HG03039 (cell line): Measurements from ENCODE around the gene SLC1A3.
"Not testable (repeated sequence)": the region's sequence is repeated elsewhere in the genome, so short reads cannot be mapped to it uniquely, and the experiment has no call there.

Source experiments
- ATAC-seq: cut with Tn5 transposase; IDR thresholded peaks from one replicate; pipeline ENCODE4 v1.9.1; 2021; ENCODE audit warnings: mild to moderate bottlenecking, moderate library complexity; ENCODE audit not compliant: unreplicated experiment

SLC1A3 gene

DNA sequence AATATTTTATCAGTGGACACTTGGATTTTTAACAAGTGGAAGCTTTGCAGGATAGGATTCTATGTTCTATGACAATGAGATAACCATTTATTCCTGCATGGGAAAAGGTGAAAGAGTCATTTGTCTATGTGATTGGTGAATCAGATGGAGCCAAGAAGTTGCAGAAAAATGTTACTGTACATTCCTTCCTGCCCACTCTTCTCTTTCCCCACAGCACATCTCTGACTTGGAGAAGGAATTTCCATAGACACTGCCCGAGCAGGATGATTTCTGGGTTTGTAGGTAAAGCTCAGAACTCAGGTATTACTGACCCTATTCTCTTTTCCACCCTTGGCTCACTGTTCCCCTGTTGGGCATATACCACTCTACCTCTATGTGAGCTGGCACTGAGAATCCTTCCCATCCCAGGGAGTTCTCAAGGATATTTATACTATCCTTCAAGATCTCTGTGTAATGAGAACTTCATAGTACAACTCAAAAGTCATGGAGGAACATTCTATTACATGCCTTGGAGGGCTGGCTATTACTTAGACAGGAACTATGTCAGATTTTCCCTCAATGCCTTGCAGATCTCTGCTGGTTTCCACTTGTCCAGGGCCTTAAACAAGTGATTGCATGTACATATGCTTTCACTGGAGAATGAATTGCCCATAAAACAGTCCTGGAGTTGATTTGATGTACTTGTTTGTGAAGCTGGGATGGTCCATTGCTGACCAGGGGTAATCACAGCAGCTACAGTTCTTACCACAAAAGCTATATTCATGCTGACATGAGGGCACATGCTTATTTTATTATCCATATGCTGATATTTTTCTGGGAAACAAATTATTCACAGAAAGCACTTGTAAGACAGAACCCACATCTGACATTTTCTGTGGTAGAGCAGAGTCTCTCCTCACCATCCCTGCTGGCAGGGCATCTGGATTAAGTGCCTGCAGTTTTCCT, 24.1 kb downstream of the SLC1A3 start:
- ATAC-seq = no peak

GRCh38 chr5:36631154-36631553, 24.7 kb downstream of the SLC1A3 start:
- no peak for ATAC-seq

DNA sequence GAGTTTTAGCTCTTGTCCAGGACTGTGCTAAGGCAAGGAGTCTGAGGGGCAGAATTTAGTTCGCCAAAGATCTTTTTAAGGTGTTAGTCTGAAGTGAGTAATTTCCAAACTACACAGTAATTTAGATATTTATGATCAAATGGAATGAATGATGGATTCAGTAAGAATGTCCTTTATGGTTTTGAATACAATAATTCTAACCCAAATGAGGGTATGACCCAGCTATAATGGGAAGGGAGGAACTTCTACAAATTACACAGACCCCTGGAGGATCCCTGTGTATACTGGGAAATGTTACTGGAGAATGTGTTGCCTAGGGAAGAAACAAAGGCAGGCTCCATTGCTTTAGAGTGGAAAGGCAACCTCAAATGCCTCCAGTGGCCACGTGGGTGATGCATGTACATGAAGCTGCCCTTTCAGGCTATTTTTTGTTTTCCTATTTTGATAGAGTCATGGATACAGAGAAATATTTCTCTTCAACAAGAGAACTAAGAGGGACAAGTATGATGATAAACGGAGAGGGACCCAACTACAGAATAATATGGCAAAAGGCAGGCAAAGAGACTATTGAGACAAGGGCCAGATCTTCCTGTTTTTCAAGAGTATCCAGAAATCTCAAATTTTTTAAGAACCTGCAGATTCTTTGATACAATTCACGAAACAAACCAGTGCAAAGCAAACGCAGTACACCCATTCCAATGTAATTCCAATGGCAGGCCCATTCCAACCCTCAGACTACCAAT, 25.4 kb downstream of the SLC1A3 start:
- no peak for ATAC-seq

DNA sequence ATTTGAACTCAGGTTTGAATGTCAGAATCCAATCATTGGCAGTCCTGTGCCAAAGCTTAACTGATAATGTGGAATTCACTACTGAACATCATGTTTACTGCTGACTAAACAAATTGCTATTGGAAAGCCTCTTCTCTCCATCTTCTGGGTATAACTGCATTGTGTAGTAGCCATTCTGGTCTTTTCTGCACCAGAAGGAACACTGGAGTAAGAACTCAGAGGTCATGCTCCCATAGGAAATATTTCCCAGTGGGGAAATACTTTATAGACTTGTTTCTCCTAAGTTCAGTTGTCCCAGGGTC, 25.9 kb downstream of the SLC1A3 start:
- ATAC-seq = no peak

GRCh38 chr5:36635721-36636390, 29.4 kb downstream of the SLC1A3 start:
- ATAC-seq = no peak

DNA sequence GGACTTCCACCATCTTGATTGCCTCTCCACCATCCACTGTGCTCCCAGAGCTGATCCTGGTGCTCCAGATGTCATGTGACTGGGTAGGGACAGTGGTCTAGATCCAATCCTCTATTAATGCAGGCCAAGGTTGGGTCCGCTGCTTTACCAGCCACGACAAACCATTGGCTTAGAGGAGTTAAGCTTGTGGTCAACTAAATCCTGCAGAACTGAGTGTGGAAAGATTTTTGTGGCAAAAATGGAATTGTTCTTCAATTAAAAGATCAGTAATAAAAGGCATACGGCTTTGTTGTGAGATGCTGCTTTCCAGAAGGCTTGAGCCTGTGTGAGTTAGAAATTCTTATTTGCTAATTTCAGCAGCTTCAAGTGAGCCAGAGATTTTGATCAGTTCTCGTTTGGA, 30.7 kb downstream of the SLC1A3 start:
- ATAC-seq = no peak

DNA sequence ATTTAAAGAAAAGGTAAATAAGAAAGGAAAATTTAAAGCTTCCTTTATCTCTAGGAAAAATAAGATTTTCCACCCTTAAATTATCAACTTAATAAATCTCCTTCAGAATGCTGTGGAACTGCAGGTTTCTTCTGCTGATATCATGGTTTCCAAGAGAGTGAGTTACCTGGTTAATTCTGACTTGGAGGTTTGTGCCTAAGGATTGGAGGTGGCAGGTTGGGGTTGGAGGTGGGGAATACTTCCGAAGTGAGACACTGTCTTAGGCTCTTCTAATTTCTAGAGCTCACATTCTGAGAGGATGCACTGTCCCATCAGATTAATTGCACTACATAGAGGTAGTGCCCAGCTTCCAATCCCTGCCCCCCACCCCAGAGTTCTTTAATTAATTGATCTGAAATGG, 31.1 kb downstream of the SLC1A3 start:
- no peak for ATAC-seq

DNA sequence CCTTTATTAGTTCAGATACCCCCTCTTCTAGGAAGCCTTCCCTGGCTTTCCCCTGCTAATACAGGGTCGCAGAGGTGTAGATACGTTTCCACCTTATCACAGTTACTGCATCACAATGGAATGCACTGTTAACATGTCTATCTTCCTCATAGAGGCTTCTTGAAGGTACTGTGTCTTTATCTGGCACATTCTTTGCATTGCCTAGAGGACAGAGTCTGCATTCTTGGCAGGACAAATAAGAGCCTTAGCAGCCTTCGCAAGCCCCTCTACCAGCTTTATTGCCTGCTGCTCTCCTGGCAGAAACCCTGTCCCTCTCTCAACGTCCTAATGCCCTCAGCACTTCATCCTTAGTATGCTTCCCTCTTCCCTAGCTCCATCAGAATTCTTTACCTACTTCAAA, 31.6 kb downstream of the SLC1A3 start:
- ATAC-seq = no peak

- no peak for ATAC-seq
Measured at GRCh38 chr5:36640949-36641348, 34.5 kb downstream of the SLC1A3 start.

DNA sequence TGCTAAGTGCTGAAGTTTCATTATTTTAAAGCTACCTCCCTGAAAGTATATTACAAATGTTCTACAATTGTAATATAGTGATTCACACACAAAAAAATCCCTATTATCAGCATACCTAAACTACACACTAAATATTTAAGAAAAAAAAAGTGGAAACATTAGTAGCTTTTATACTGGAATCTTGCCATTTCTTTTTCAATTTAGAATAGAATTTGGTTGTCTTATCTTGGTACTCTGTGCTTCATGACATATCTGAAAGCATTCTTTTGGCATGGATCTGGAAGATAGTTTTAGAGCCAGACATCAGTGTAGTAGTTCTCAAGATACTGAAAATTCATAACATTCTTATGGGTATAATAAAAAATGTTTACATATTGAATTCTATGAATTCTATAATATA, 35.0 kb downstream of the SLC1A3 start:
- ATAC-seq = no peak

GRCh38 chr5:36642089-36642488, 35.7 kb downstream of the SLC1A3 start:
- ATAC-seq = no peak

DNA sequence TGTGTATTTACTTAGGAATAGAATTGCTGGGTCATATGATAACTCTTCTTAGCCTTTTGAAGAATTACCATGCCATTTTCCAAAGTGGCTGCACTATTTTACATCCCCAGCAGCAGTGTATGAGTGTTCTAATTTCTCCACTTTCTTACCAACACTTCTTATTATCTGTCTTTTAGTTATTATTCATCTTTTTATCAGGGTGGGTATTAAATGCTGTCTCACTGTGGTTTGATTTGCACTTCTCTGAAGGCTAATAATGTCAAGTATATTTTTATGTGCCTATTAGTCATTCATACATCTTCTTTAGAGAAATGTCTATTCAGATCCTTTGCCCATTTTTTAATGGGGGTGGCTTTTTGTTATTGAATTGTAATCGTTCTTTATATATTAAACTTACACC, 36.8 kb downstream of the SLC1A3 start:
- no peak for ATAC-seq

DNA sequence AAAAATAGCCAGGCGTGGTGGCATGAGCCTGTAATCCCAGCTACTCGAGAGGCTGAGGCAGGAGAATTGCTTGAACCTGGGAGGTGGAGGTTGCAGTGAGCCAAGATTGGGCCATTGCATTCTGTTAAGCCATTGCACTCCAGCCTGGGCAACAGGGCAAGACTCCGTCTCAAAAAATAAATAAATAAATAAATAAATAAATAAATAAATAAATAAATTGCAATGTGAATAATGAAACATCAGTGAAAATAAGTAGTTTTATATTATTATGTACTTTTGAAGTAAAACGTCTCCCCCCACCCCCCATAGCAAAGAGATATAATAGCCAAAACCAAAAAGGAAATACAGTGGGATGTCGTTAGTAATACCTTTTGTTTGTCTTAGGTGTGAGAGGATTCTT, 37.4 kb downstream of the SLC1A3 start:
- not testable (repeated sequence) for ATAC-seq

GRCh38 chr5:36644727-36645126, 38.3 kb downstream of the SLC1A3 start:
- ATAC-seq = no peak

- ATAC-seq = no peak
Measured at GRCh38 chr5:36646100-36646499, 39.7 kb downstream of the SLC1A3 start.

DNA sequence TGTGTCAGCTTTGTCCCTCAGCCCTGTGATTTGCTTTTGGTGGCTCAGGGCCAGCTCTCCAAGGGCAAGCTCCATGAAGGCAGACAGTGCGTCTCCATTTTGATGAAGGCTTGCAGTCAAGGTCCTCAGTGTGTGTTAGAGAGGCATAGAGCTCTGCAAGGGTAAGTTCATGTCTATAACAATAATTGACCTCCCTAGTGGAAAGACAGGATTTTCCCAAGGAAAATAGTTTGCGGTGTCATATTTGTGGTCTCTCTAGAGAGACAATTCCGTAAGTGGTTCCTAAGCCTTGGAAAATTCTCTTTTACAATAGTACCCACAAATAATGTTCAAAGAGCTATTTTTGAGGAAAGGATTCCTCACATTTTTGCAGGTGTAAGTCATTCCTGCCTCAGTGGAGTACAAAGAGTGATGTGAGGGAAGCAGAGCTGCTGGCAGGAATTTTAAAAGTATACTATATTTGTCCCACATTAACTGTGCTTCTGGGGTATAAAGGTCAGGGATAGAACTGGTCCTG, 40.2 kb downstream of the SLC1A3 start:
- ATAC-seq = no peak

- no peak for ATAC-seq
Measured at GRCh38 chr5:36647046-36647445, 40.6 kb downstream of the SLC1A3 start.

- no peak for ATAC-seq
Measured at GRCh38 chr5:36648426-36648825, 42.0 kb downstream of the SLC1A3 start.

DNA sequence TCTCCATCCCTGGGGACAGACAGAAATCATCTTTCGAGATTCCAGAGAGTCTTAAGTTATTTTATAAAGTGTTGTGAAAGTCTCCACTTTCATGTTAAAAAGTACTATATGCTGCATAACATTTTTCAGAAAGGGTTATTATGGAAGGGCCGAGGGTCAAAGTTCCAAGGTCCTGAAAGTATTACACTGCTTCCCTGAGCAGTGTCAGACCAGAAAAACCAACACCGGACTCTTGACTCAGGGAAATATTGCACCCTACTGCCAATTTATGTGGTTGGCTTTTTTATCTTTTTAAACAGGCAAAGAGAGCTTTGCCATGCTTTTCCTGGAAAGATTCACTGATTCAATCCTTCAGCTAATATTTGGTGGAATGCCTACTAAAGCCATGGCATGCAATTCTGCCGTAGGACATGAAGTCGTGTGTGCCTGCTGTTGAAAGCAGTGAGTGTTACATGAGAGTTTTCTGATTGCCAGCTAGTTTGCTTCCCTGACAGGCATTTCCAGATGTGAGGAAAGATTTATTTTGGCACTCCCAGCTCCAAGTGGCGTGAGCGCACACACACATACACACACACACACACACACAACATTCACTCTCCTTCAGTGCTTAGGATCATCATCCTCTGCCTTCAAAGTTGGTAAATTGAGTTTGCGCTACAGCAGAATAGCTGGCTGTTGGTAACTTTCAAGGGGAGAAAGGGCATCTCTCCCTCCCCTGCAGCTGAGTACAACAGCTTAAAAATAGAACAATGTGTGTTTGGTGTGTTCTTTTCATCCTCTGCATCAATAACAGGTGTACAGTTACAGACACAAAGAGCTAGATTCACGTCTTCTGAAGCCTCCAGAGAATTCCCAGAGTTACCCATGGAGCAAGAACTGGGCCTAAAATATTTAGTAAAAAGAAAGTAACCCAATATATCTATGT, 45.6 kb downstream of the SLC1A3 start:
- ATAC-seq = no peak

GRCh38 chr5:36653044-36653705, 46.8 kb downstream of the SLC1A3 start:
- no peak for ATAC-seq
